GM12892 (cell line): ENCODE measurements around the gene RASGRP2.

ENCODE experiments used
- POLR2A ChIP-seq: IDR thresholded peaks from 2 replicates; pipeline ENCODE4 v1.6.1; 2011; ENCODE audit warnings: low read depth, low read length, control low read depth
- POLR2AphosphoS5 ChIP-seq: IDR thresholded peaks from 2 replicates; pipeline ENCODE4 v1.6.1; 2011; ENCODE audit warnings: low read depth, low read length, control low read depth
- TAF1 ChIP-seq: IDR thresholded peaks from 2 replicates; pipeline ENCODE4 v1.6.1; 2011; ENCODE audit warnings: low read depth, mild to moderate bottlenecking, control low read depth, low read length, borderline replicate concordance

- TF ChIP-seq POLR2A: no peak
- no peak for TF ChIP-seq POLR2AphosphoS5
- no peak for TF ChIP-seq TAF1
Observed at GRCh38 chr11:64776875-64777274, 32.9 kb upstream of the RASGRP2 start.
